GM10266 (cell line): Measurements from ENCODE around the gene CPED1.

Experiments
- DNase-seq: peaks from one replicate; pipeline ENCODE4 v3.0.0; 2012; ENCODE audit errors: extremely low spot score
- TF ChIP-seq, protein P1 (sequence below): IDR thresholded peaks from 2 replicates; pipeline ENCODE4 v1.5.1; 2012; ENCODE audit warnings: mild to moderate bottlenecking, low read depth; ENCODE audit not compliant: control insufficient read depth, insufficient read depth; ENCODE audit errors: missing control alignments

Gene CPED1

GRCh38 chr7:121042899-121043298 lies 54.4 kb downstream of the CPED1 start:
- DNase-seq, result no peak
- TF ChIP-seq, protein P1, sequence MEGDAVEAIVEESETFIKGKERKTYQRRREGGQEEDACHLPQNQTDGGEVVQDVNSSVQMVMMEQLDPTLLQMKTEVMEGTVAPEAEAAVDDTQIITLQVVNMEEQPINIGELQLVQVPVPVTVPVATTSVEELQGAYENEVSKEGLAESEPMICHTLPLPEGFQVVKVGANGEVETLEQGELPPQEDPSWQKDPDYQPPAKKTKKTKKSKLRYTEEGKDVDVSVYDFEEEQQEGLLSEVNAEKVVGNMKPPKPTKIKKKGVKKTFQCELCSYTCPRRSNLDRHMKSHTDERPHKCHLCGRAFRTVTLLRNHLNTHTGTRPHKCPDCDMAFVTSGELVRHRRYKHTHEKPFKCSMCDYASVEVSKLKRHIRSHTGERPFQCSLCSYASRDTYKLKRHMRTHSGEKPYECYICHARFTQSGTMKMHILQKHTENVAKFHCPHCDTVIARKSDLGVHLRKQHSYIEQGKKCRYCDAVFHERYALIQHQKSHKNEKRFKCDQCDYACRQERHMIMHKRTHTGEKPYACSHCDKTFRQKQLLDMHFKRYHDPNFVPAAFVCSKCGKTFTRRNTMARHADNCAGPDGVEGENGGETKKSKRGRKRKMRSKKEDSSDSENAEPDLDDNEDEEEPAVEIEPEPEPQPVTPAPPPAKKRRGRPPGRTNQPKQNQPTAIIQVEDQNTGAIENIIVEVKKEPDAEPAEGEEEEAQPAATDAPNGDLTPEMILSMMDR, result no peak

DNA sequence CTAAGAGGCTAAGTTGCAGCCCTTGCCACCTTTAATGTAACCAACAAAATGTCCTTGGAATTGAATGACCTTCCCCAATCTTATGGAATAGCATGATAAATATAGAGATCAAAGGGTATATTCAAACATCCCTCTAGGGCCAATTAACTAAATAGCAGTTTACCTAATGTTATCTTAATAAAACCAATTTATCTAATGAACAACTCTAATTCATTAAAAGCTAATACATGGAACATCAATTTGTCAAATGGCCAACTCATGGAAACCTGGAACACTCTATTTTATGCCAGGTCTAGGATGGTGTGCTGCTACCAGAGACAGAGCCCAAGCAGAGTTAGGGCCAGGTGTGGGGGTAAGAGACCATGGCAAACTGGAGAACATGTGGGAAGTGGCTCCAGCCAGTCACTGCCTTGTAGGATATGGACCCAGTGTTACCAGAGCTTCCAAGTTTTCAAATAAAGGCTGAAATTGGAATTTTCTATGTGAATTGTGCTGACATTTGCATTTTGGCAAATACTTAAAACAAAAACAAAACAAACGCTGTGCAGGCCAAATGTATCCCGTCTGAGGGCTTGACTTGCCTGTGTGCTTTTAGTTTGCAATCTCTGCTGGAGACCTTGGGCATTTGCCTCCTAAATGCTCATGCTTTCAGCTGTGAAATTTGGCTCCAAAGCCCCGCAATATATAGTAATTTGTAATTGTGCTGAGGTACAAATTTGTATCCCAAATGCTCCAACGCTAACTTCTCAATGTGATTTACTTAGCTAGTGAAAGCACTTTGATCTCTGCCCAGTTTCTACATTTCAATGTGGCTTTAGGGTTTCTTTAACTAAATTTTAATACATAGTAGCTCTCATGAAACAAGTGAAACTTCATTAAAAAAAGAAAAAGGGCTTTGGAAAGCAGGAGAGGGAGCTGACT lies 55.1 kb downstream of the CPED1 start:
- DNase-seq, result no peak
- TF ChIP-seq, protein P1, result no peak

DNA sequence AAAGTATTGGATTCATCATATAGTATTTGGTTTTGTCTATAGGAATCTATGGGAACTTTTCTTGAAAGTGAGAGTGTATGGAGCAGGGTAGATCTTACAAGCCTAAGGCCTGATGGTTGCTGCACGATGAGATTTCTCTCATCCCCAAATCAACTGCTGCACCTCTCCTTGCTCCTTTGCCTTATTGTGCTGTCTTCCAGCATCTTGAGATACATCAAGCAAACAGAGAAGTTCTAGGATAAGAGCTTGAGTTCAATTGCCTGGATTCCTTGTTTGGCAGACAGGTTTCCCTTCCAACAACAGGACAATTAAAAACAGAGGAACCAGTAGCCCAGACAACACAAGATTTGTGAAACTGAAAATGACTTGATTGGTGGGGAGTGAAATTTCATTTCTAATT lies 56.6 kb downstream of the CPED1 start:
- TF ChIP-seq, protein P1, result no peak
- no peak for DNase-seq

GRCh38 chr7:121046009-121046408 lies 57.5 kb downstream of the CPED1 start:
- DNase-seq, result no peak
- TF ChIP-seq, protein P1, result no peak

GRCh38 chr7:121046893-121047468 lies 58.5 kb downstream of the CPED1 start:
- no peak for DNase-seq

GRCh38 chr7:121048195-121048594 lies 59.7 kb downstream of the CPED1 start:
- TF ChIP-seq, protein P1, result no peak
- DNase-seq, result no peak

More at GRCh38 chr7:121046893-121047468, 58.5 kb downstream of the CPED1 start:
- TF ChIP-seq, protein P1, result no peak
